GF-D8 (cell line): ENCODE measurements around the gene CHST13.
"Not testable (repeated sequence)": the region's sequence is repeated elsewhere in the genome, so short reads cannot be mapped to it uniquely, and the experiment has no call there.

Experiments
- DNase-seq: peaks from one replicate; lab custom pipeline; 2025; lab: John Stamatoyannopoulos, UW

Gene CHST13

DNA sequence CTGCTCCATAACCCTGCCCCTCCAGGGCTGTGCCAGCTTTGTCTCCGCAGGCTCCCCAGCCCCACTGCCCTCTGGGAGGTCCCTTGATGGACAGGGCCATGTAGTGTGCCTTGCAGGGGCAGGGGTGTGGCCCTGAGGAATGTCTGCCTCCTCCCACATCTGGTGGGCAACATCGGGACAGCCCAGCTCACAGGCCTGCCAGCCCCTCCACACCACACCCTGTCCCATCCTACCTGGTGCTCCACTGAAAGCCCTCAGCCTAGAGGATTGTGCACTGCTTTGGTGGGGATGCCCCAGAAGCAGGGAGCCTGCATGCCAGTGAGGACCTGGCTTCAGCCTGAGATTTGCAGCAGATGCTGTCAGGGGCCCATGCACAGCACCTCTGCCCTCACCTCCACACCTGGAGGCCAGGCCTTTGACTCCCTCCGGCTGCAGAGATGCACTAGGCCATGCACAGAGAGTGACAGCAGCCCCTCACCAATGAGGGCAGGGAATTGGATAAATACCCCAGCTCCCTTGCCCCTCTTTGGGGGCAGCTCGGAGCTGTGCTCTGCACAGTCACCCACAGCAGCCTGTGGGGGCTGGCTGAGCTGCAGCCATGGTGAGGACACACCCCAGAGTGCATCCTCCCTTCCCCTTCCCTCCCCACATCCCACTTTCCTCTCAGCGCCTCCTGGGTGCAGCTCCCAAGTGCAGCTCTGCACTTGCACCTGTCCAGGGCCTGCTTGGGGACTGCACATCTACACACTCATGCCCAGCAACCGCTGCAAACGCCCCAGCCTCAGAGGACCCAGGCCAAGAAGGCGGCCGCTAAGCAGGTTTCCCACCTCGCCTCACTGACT is 32.1 kb downstream of the CHST13 start:
- no peak for DNase-seq

- no peak for DNase-seq
Observed at GRCh38 chr3:126556637-126557414, 32.9 kb downstream of the CHST13 start.

DNA sequence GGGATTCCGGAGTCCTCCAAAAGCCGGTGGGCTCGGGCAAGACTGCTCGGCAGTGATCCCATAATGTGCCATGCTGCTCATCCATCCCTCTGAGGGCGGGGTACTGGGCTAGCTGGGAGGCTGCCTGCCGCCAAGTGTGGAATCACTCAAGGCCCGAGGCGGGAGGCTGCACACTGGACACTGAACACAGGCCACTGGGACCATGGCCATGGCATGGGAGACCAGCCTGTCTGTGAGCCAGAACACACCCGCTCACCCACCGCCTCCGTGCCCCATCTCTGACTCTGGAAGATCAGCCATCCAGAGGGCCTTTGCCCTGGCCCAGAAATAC is 33.4 kb downstream of the CHST13 start:
- no peak for DNase-seq

DNA sequence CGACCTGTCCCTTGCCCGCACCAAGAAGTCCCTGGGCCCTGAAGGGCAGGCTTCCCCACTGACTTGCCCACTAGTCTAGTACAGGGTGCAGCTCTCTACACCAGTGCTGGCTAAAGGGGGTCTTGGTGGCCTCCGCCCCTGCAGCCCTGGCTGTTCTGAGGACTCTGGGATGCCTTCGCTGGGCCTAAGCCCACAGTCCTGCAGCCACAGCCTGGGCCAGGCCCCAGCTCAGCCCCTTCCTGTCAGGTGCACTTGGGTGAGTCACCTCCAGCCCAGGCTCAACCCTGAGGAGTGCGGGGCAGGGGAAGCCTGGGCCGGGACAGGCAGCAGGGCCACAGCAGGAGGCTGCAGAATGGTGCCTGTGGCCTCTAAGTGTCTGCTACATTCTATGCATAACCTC is 33.8 kb downstream of the CHST13 start:
- no peak for DNase-seq

GRCh38 chr3:126558336-126559071 is 34.5 kb downstream of the CHST13 start, which contains the start of gene C3orf22:
TSS of gene C3orf22 (minus strand) at chr3:126558932. CDS start at chr3:126553390, 5,542 bp downstream.
- no peak for DNase-seq

DNA sequence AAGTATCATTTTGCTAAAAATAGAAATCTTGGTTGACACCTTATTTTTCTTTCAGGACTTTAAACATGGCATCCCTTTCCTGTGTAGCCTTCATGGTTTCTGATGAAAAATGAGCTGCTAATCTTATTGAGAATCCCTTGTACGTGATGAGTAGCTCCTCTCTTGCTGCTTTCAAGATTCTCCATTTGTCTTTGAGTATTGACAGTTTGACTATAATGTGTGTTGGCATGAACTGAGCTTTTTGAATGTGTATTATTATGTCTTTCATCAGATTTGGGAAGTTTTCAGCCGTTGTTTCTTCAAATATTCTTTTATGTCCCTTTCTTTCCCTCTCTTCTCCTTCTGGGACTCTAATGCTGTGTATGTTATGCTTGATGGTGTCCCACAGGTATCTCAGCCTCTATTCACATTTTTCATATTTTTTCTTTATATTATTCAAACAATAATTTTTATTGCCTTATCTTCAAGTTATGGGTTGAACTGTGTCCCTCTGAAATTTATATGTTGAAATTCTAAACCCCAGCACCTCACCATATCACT is 38.9 kb downstream of the CHST13 start:
- no peak for DNase-seq

DNA sequence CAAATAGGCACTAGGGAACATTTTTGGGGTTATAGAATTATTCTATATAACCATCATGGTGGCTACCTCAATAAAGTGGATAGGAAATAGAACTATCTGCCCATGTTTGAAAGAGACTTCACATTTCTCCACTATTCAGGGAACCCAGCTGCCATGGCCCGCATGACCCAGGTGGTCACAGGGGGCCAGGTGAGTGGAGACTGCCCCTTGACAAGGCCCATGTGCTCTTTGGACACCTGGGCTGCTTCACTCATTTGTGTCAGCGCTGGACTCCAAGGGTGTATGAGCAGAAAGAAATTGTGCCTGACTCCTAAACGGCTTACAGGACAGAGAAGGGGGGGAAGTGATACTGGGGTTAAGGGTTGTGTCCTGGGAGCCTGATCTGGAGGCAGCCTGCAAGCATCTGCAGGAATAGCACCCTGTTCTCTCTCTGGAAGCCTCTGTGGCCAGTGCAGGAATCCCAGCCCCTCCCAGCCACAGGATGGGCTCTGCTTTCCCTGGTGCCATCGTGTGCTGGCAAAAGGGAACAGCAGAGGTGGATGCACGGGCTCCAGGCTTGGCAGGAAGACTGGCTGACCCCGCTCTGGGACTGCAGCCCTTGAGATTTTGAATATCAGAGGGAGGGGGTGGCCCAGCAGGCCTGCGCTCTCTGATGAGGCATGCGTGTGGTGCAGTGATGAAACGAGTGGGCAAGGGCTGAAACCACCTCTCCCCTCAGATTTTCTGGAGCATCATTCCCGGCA is 43.9 kb downstream of the CHST13 start:
- no peak for DNase-seq

DNA sequence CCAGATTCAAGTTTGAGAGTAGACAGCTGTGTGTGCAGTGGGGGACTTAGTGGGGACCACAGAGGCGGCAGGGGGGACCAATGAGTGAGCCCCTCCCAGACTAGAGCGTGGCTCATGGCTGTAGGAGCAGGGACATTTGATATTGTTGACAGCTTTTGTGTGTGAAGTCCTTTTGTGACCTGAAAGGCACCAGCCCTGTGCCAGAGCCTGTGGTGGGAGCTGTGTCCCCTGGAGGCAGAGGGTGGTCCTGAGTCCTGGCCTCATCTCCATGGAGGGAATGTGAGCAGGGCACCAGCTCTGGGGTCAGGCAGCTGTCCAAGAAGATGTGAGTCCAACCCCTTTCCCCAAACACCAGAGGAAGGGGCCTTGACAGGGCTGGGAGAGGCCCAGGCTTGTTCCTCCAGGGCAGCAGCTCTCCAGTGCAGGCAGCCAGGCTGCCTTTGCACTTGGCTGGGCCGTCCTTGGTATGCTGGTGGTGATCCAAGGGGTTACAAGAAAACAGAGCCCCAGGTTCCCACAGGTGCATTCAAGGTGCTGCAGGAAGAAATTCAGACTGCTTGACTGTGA is 44.9 kb downstream of the CHST13 start:
- no peak for DNase-seq

DNA sequence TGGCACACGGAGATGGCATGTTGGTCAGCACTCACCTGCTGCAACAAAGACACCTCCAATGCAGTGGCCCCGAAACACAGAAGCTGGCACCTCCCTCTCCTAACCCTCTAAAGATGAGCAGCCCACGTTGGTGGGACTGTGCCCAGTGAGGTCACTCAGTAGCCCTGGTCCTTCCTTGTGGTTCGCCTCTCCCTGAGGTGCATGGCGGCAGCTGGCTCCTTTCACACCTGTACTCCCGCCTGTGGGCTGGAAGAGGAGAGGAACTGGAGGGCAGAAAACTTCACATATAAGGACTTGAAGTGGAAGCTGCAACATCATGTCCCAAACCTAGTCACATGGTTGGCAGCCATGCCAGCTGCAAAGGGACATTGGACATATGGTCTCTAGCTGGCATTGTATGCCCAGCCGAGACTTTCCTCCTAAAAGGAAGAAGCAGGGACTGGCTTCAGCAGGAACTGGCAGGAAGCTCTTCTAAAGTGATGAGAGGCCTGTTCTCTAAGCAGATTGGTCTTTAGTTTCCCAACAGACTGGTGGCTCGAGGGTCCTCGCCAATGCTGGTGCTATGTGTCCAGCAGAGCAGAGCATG is 45.5 kb downstream of the CHST13 start:
- DNase-seq: no peak

- no peak for DNase-seq
Observed at GRCh38 chr3:126570103-126570541, 46.2 kb downstream of the CHST13 start.

- DNase-seq: no peak
Observed at GRCh38 chr3:126571078-126571477, 47.1 kb downstream of the CHST13 start.

- DNase-seq: no peak
Observed at GRCh38 chr3:126573492-126574117, 49.6 kb downstream of the CHST13 start.

GRCh38 chr3:126577261-126577660 is 53.3 kb downstream of the CHST13 start:
- DNase-seq: no peak

DNA sequence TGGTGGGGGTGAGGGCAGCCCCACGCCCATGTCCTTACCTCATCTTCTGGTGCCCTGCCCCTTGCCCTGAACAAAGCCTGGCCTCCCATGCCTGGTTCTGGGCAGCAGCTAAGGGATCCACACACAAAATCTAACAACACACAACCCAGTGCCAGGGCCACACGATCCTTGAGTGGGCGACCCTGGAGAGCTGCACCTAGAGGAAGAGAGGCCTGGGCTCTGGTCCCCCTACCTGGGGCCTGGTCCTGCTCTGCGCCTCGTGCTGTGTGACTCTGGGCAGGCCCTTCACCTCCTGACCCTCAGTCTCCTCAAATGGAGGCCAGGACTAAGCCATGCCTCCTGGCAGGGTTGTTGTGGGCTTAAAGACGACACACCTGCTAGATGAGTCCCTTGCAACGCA is 54.7 kb downstream of the CHST13 start:
- no peak for DNase-seq

- DNase-seq: no peak
Observed at GRCh38 chr3:126580746-126581145, 56.8 kb downstream of the CHST13 start.

- DNase-seq: no peak
Observed at GRCh38 chr3:126581569-126581968, 57.6 kb downstream of the CHST13 start.

- DNase-seq: no peak
Observed at GRCh38 chr3:126582311-126582710, 58.4 kb downstream of the CHST13 start.

DNA sequence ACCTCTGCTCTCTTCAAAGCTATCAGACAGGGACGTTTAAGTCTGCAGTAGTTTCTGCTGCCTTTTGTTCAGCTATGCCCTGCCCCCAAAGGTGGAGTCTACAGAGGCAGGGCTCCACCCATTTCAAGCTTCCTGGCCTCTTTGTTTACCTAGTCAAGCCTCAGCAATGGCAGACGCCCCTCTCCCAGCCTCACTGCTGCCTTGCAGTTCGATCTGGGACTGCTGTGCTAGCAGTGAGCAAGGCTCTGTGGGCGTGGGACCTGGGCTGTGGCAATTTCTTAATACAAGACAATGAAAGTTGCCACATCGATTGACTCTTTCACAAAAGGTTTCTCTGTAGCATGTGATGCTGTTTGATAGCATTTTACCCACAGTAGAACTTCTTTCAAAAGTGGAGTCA is 67.6 kb downstream of the CHST13 start:
- not testable (repeated sequence) for DNase-seq
